GM18505 (cell line): ENCODE results near the gene ORAI2.

Experiments
- ATAC-seq: cut with Tn5 transposase; IDR thresholded peaks from one replicate; pipeline ENCODE4 v1.9.1; 2021; ENCODE audit not compliant: unreplicated experiment
- POLR2A ChIP-seq: IDR thresholded peaks from 4 replicates; pipeline ENCODE4 v1.6.1; 2011; ENCODE audit warnings: borderline replicate concordance; ENCODE audit not compliant: insufficient read depth, insufficient read length; ENCODE audit errors: extremely low read depth

ORAI2 gene

GRCh38 chr7:102421706-102422240 lies 11.6 kb upstream of the ORAI2 start:
- no peak for TF ChIP-seq POLR2A
- ATAC-seq = no peak

- TF ChIP-seq POLR2A = no peak
- no peak for ATAC-seq
Observed at GRCh38 chr7:102424129-102424551, 9.2 kb upstream of the ORAI2 start.

- ATAC-seq = no peak
Observed at GRCh38 chr7:102424787-102425218, 8.6 kb upstream of the ORAI2 start.

GRCh38 chr7:102425639-102426267 lies 7.6 kb upstream of the ORAI2 start:
- peak; percentile 55 for ATAC-seq
- TF ChIP-seq POLR2A = peak; percentile 87

More at GRCh38 chr7:102424787-102425218, 8.6 kb upstream of the ORAI2 start:
- TF ChIP-seq POLR2A = no peak

GRCh38 chr7:102426268-102427018 lies 6.9 kb upstream of the ORAI2 start:
- ATAC-seq = peak; percentile 48
- peak; percentile 53 for TF ChIP-seq POLR2A

GRCh38 chr7:102427019-102427405 lies 6.4 kb upstream of the ORAI2 start:
- ATAC-seq = no peak
- TF ChIP-seq POLR2A = no peak

GRCh38 chr7:102429141-102429899 lies 4.1 kb upstream of the ORAI2 start:
- no peak for ATAC-seq
- no peak for TF ChIP-seq POLR2A

- no peak for ATAC-seq
Observed at GRCh38 chr7:102431617-102432298, 1.6 kb upstream of the ORAI2 start.

GRCh38 chr7:102432442-102433218 lies 745 bp upstream of the ORAI2 start:
- ATAC-seq = peak; percentile 19
- no peak for TF ChIP-seq POLR2A

More at GRCh38 chr7:102431617-102432298, 1.6 kb upstream of the ORAI2 start:
- peak; percentile 57 for TF ChIP-seq POLR2A

- ATAC-seq = no peak
Observed at GRCh38 chr7:102434039-102434486, 688 bp downstream of the ORAI2 start.

GRCh38 chr7:102436118-102436517 lies 2.7 kb downstream of the ORAI2 start:
- TF ChIP-seq POLR2A = no peak
- ATAC-seq = no peak

More at GRCh38 chr7:102434039-102434486, 688 bp downstream of the ORAI2 start:
- no peak for TF ChIP-seq POLR2A
